Fibroblast of lung (primary cell): ENCODE measurements around the gene RALGAPB.

Experiments
- CTCF ChIP-seq, 2 donors: IDR thresholded peaks in 1 of 2; conservative IDR thresholded peaks in 1 of 2; 1 replicate in 1 of 2; 2 replicates in 1 of 2; pipeline ENCODE4 v1.5.1; 2011 to 2012; ENCODE audit warnings: low read length in 2 of 2, control low read depth in 1 of 2, inconsistent platforms in 1 of 2, low read depth in 1 of 2, mild to moderate bottlenecking in 1 of 2
- EZH2 ChIP-seq: IDR thresholded peaks from 2 replicates; pipeline ENCODE4 v1.5.1; 2012; ENCODE audit warnings: low read length, control low read depth, mild to moderate bottlenecking; ENCODE audit errors: missing control alignments

DNA sequence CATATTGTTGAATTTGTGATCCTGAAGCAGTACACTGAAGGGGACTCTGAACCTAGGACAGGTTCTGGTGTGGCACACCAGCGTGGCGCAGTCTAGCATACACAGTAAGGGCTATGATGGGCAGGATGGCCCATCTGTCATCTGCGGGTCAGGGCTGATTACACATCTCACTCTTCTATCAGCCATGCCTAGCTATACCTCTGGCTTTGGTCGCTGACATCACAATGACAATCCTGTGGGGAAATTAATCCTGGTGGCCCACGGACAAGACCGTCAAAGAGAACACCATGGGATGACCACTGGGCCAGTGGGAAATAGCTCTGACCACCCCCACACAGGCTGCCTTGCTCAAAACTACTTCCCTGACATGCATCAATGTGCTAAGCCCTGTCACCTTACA lies 40.4 kb upstream of the RALGAPB start:
- TF ChIP-seq EZH2 = no peak
- TF ChIP-seq CTCF (conservative IDR thresholded peaks at IDR 0.05 in 1 of 2, IDR thresholded peaks at IDR 0.05 in 1 of 2; ENCODE audit: low read depth in 1 of 2, low read length in 2 of 2) = no peak
